ENCODE measurements around the gene ZNF74. TPM values are rescaled to one million over a fixed set of nuclear protein-coding genes. Genes with fewer than 3 reads are reported as not detected.

ZNF74 gene
- total RNA-seq, 1 donor from 2014 or later: 20.4 TPM

GRCh38 chr22:20384865-20385264, 9.1 kb upstream of the ZNF74 start:
- H3K4me3 Mint-ChIP-seq (ENCODE audit: unreplicated experiment): no peak overlapping the region
- no peak for DNase-seq (ENCODE audit: extremely low spot score, unreplicated experiment)
- no peaks in the 10 kb centered on the region for H3K36me3 Mint-ChIP-seq (ENCODE audit: unreplicated experiment)
- H3K27ac Mint-ChIP-seq (ENCODE audit: unreplicated experiment): no peak overlapping the region
- H3K27me3 Mint-ChIP-seq (ENCODE audit: unreplicated experiment): peaks cover 58% of the 10 kb centered on the region
- no peak for TF ChIP-seq CTCF (IDR thresholded peaks at IDR 0.05)
- H3K9me3 Mint-ChIP-seq (ENCODE audit: unreplicated experiment): peaks cover 6% of the 10 kb centered on the region
- no peaks in the 10 kb centered on the region for H3K4me1 Mint-ChIP-seq (ENCODE audit: unreplicated experiment)

GRCh38 chr22:20386336-20386735, 7.6 kb upstream of the ZNF74 start:
- H3K27ac Mint-ChIP-seq (ENCODE audit: unreplicated experiment): no peak overlapping the region
- H3K27me3 Mint-ChIP-seq (ENCODE audit: unreplicated experiment): peaks cover 50% of the 10 kb centered on the region
- TF ChIP-seq CTCF (IDR thresholded peaks at IDR 0.05): no peak
- no peak overlapping the region for H3K4me3 Mint-ChIP-seq (ENCODE audit: unreplicated experiment)
- DNase-seq (ENCODE audit: extremely low spot score, unreplicated experiment): no peak
- peaks cover 6% of the 10 kb centered on the region for H3K9me3 Mint-ChIP-seq (ENCODE audit: unreplicated experiment)
- no peaks in the 10 kb centered on the region for H3K36me3 Mint-ChIP-seq (ENCODE audit: unreplicated experiment)
- no peaks in the 10 kb centered on the region for H3K4me1 Mint-ChIP-seq (ENCODE audit: unreplicated experiment)

- Mint-ChIP-seq H3K36me3 (ENCODE audit: unreplicated experiment) (no peaks in the 10 kb centered on the region), H3K4me1 (ENCODE audit: unreplicated experiment) (no peaks in the 10 kb centered on the region), H3K4me3 (ENCODE audit: unreplicated experiment) (no peak overlapping the region), H3K27me3 (ENCODE audit: unreplicated experiment) (peaks cover 46% of the 10 kb centered on the region), H3K9me3 (ENCODE audit: unreplicated experiment) (peaks cover 6% of the 10 kb centered on the region), H3K27ac (ENCODE audit: unreplicated experiment) (no peak overlapping the region)
- TF ChIP-seq CTCF (IDR thresholded peaks at IDR 0.05): no peak
- DNase-seq (ENCODE audit: extremely low spot score, unreplicated experiment): no peak
Measured at GRCh38 chr22:20386972-20387371, 7.0 kb upstream of the ZNF74 start.

GRCh38 chr22:20388200-20388599, 5.8 kb upstream of the ZNF74 start:
- peaks cover 38% of the 10 kb centered on the region for H3K27me3 Mint-ChIP-seq (ENCODE audit: unreplicated experiment)
- no peak for DNase-seq (ENCODE audit: extremely low spot score, unreplicated experiment)
- H3K36me3 Mint-ChIP-seq (ENCODE audit: unreplicated experiment): no peaks in the 10 kb centered on the region
- peaks cover 6% of the 10 kb centered on the region for H3K9me3 Mint-ChIP-seq (ENCODE audit: unreplicated experiment)
- no peak for TF ChIP-seq CTCF (IDR thresholded peaks at IDR 0.05)
- no peak overlapping the region for H3K4me3 Mint-ChIP-seq (ENCODE audit: unreplicated experiment)
- no peak overlapping the region for H3K27ac Mint-ChIP-seq (ENCODE audit: unreplicated experiment)
- H3K4me1 Mint-ChIP-seq (ENCODE audit: unreplicated experiment): no peaks in the 10 kb centered on the region

- H3K27ac Mint-ChIP-seq (ENCODE audit: unreplicated experiment): no peak overlapping the region
- H3K27me3 Mint-ChIP-seq (ENCODE audit: unreplicated experiment): peaks cover 29% of the 10 kb centered on the region
- TF ChIP-seq CTCF (IDR thresholded peaks at IDR 0.05): no peak
Measured at GRCh38 chr22:20389288-20389687, 4.7 kb upstream of the ZNF74 start.

More at GRCh38 chr22:20389288-20389687, 4.7 kb upstream of the ZNF74 start:
- H3K9me3 Mint-ChIP-seq (ENCODE audit: unreplicated experiment): peaks cover 6% of the 10 kb centered on the region
- no peak for DNase-seq (ENCODE audit: extremely low spot score, unreplicated experiment)
- H3K4me3 Mint-ChIP-seq (ENCODE audit: unreplicated experiment): no peak overlapping the region
- peaks cover 4% of the 10 kb centered on the region for H3K4me1 Mint-ChIP-seq (ENCODE audit: unreplicated experiment)
- H3K36me3 Mint-ChIP-seq (ENCODE audit: unreplicated experiment): no peaks in the 10 kb centered on the region
